GM19463 (cell line): ENCODE data around the gene PRKCA.

Experiments used
- ATAC-seq: cut with Tn5 transposase; IDR thresholded peaks from one replicate; pipeline ENCODE4 v1.9.1; 2021; ENCODE audit warnings: mild to moderate bottlenecking, moderate library complexity; ENCODE audit not compliant: unreplicated experiment

Gene PRKCA

DNA sequence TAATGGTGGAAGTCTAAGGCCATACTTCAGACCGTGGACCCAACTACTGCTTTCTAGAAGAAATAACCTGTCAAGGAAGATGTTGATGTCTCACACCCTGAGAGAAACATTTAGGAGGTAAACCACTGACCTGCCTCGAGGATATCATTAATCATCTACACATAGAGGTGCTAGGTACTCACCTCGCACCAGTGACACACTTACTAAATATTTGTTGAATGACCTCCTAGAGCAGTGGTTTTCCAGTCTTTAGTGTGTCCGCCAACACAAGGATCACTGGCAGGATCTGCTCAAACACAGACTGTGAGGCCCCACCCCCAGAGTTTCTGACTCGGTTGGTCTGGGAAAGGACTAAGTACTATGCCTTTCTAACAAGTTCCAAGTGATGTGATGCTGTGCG is 335.1 kb downstream of the PRKCA start:
- ATAC-seq, result no peak

GRCh38 chr17:66638707-66639479 is 336.5 kb downstream of the PRKCA start:
- no peak for ATAC-seq

- ATAC-seq, result no peak
Observed at GRCh38 chr17:66643815-66644710, 341.6 kb downstream of the PRKCA start.

GRCh38 chr17:66645259-66645658 is 342.8 kb downstream of the PRKCA start:
- ATAC-seq, result no peak

GRCh38 chr17:66647391-66647983 is 345.1 kb downstream of the PRKCA start:
- no peak for ATAC-seq

DNA sequence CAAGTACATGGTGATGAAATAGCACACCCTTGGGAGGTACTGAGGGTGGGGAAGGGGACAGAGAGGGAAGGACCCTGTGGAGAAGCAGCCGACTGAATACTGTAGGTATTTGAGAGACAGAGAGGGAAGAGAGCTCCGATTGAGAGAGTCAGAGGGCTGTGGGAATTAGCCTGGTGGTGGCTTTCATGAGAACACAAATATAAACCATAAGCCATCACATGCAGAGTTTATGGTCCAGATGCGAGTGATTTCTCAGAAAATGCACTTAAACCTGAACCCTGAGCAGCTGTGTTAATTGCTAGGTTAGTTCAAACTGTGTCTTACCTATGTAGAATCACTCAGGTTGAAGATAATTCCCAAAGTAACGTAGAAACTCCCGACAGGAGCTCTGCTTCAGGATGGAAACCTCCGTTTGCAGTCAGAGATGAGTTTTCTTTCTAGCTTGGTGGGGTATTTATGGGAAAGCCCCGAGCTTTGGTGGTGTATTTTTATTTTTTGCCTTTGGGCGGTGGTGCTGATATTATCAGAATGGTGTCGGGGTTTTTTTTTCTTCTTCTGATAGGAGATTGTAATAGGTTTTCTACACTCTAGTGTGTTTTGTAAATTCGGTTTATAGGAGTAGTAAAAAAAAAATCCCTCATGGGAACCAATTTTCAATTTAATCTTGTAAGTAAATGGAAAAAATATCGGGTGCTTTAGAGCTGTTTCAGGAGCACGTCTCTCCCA is 347.6 kb downstream of the PRKCA start:
- no peak for ATAC-seq

- no peak for ATAC-seq
Observed at GRCh38 chr17:66650544-66650877, 348.1 kb downstream of the PRKCA start.

- ATAC-seq, result no peak
Observed at GRCh38 chr17:66652840-66653507, 350.6 kb downstream of the PRKCA start.

GRCh38 chr17:66654106-66654740 is 351.8 kb downstream of the PRKCA start:
- no peak for ATAC-seq

GRCh38 chr17:66654764-66655163 is 352.4 kb downstream of the PRKCA start:
- no peak for ATAC-seq

DNA sequence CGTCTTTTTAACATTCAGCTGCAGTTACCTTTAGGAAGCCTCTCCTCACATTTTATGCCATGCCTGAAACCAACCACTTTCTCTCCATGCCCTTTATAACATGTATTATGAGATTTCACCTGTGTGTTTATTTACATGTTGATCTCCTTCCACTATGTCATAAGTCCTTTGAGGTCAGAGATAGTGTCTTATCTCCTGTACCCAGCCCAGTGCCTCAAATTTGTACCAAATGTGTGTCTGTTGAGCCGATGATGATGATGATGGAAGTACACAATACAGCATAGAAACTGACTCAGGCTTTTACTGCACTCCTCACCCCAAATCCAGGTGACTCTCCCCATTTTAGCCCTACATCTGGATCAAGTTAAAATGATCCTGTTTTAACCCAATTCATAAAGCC is 353.0 kb downstream of the PRKCA start:
- no peak for ATAC-seq

DNA sequence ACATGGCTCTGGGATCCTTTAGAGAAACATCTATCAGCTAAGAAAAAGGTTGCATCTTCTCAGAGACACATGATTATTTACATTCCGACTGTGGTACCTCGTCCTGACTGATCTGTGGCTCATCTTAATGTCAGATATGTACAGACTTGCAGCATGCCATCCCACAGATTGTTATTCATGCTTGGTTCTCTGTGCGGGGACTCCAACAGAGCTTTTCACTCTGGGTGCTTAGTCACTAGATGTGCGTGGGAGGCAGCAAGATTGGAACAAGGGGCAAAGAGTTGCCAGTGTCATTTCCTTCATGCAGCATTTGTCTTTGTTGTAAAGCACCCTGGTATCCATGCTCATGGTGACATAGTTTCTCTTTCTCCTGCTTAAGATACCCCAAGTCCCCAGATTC is 353.4 kb downstream of the PRKCA start:
- no peak for ATAC-seq

DNA sequence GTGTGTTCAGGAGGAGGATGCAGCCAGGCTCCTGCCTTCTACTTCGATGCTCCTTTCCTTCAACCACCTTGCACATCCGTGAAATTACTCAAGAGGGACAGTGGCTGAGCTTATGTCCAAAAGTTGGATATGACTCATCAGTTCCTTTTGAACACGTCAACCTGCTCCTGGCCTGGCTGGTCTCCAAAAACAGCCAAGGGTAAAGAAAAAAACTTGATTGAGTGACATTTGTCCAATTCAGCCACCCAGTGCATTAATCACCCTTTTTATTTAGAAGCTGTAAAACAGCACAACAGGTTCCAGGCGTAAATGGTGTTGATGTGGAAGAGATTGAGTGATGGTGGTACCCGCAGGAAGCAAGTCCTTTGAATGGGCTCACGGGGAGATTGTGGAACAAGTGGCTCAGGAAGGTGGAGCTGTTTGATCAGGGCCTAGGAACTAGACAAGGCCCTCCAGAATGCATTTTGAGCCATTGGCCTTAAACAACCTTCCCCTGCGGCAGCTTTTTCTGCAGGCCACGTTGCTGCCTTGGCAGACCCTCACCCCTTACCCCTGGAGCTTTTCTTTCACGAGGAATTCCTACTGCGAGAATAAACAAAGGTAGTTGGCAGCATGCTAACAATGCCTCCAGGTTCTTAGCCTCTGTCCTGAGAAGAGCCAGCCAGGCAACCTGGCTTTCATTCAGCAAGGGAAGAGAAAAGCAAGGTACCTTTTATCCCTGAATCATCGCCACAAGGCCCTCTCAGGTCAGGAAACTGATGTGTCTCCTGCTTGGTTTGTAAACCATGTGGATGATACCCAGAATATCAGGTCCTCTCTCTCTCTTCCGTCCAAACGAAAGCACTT is 359.2 kb downstream of the PRKCA start:
- ATAC-seq, result no peak

GRCh38 chr17:66662496-66662895 is 360.1 kb downstream of the PRKCA start:
- ATAC-seq, result no peak

DNA sequence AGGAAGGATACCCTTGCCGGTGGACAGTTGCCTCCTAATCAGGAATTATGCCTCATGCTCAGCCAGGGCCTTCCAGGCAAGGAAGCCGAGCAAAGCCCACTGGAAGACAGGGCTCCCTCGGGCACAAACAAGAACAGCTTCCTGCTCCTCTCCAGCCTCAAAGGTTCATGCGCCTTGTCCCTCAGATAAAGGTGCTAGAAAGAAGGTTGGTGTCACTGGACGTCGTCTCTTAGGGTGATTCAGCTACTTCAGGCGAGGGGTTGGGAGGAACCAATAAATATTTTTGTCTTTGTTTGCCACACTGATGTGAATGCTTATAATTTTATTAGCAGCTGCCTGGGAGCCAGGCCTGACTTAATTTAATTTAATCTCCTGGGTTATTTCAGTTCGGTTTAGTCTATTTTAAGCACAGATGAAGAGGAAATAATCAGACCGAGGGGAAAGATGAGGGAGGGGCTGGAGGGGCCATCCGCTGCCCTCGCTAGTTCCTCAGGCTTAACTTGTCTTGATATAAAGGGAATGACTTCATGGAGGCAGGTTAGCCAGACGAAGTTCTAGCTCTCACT is 360.7 kb downstream of the PRKCA start:
- ATAC-seq, result no peak

GRCh38 chr17:66664336-66664735 is 361.9 kb downstream of the PRKCA start:
- no peak for ATAC-seq

DNA sequence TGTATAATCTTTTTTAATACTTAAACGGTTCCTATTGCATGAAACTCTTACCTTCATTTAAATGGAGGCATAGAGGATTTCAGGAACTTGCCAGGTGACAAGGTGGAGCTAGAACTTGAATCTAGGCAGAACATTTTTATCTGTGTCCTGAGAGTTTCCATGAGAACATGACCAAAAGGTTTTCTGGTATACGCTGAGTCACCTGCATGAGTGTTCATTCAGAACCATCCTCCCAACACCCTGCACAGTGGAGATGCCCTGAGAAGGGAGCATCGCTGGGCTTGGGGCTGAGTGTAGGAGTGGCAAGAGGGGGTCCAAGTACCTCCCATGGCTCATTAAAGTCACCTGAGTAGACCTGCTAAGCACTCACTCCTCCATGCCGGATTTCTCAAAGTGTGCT is 362.8 kb downstream of the PRKCA start:
- ATAC-seq, result no peak

GRCh38 chr17:66667090-66667489 is 364.7 kb downstream of the PRKCA start:
- ATAC-seq, result no peak

- peak; percentile 56 for ATAC-seq
Observed at GRCh38 chr17:66667491-66668030, 365.1 kb downstream of the PRKCA start.
